ENCODE results near the gene DYTN. TPM values are rescaled to one million over a fixed set of nuclear protein-coding genes. Genes with fewer than 3 reads are reported as not detected.

The DYTN gene
- total and polyA plus RNA-seq, 8 donors = 0.10 to 0.27 TPM; not detected in 6

DNA sequence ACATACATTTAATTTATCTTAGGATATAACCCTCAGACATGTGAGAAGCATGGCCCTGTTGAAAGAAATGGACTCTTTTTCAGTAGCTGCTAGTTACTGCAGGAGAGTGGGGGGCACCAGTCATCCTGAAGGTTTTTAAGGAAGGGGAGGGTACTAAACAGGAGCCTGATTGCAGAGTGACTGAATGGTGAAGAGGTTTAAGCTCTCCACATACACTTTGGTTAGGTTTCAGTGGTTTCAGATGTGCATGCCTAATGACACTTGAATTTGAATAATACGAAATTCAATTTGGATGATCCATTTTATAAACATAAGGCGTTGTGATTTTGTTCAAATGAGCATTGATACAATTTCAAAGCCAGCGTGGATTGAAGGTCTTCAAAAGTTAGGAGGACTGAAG is 86.9 kb downstream of the DYTN start:
- Histone ChIP-seq H3K4me1 (no peaks in the 10 kb centered on the region), H3K27me3 (no peaks in the 10 kb centered on the region), H3K27ac (no peak overlapping the region), H3K36me3 (no peaks in the 10 kb centered on the region), H3K9me3 (no peaks in the 10 kb centered on the region), H3K4me3 (no peak overlapping the region)
- TF ChIP-seq, protein P1, sequence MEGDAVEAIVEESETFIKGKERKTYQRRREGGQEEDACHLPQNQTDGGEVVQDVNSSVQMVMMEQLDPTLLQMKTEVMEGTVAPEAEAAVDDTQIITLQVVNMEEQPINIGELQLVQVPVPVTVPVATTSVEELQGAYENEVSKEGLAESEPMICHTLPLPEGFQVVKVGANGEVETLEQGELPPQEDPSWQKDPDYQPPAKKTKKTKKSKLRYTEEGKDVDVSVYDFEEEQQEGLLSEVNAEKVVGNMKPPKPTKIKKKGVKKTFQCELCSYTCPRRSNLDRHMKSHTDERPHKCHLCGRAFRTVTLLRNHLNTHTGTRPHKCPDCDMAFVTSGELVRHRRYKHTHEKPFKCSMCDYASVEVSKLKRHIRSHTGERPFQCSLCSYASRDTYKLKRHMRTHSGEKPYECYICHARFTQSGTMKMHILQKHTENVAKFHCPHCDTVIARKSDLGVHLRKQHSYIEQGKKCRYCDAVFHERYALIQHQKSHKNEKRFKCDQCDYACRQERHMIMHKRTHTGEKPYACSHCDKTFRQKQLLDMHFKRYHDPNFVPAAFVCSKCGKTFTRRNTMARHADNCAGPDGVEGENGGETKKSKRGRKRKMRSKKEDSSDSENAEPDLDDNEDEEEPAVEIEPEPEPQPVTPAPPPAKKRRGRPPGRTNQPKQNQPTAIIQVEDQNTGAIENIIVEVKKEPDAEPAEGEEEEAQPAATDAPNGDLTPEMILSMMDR (IDR thresholded peaks at IDR 0.05) = no peak
- no peak for DNase-seq
- intact Hi-C loops (cut with DNase I) = no loop called here
- no peak for ATAC-seq

DNA sequence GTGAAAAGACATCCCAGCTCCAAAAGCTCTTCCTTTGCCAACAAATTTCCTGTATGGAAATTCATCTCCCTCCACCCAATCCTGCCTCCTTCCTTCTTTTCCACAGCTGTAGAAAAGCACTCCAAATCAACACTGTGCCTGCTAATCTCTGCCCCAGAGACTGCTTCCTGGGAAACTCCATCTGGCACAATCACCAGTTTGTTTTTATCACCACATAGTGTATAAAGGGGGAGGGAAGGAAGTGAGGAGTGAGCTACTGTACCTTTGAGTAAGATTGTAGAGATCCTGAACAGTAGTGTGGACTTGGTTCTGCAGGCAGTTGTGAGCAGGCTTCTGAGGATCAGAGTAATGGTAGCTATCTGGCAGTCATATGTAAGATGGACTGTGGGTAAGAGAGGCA is 90.6 kb downstream of the DYTN start:
- ATAC-seq (no peak), DNase-seq (no peak)
- Histone ChIP-seq H3K9me3 (no peaks in the 10 kb centered on the region), H3K4me1 (no peaks in the 10 kb centered on the region), H3K27me3 (no peaks in the 10 kb centered on the region), H3K36me3 (no peaks in the 10 kb centered on the region), H3K27ac (no peak overlapping the region), H3K4me3 (no peak overlapping the region)
- TF ChIP-seq, protein P1 (IDR thresholded peaks at IDR 0.05) = no peak
- intact Hi-C loops (cut with DNase I) = no loop called here

DNA sequence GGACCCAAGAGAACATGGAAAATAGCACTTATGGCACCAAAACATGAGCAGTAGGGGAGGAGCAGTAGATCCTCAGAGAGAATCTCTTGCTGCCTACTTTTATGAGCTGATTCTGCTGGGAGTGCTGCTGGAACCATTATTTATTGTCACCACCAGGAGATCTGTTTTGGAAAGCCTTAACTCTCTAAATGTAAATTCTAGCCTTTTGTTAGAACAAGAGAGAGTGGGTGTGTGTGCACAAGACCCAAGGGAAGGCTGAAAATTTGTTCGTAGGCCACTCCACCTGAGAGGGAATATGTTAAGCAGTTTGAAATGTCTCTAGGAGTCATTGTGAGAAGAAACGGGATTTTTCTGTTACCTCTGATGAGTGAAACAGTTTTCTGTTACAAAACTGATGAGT is 92.1 kb downstream of the DYTN start:
- ATAC-seq (no peak), DNase-seq (no peak)
- Histone ChIP-seq H3K36me3 (no peaks in the 10 kb centered on the region), H3K9me3 (no peaks in the 10 kb centered on the region), H3K4me3 (no peak overlapping the region), H3K27me3 (no peaks in the 10 kb centered on the region), H3K4me1 (no peaks in the 10 kb centered on the region), H3K27ac (no peak overlapping the region)
- intact Hi-C loops (cut with DNase I) = no loop called here
- TF ChIP-seq, protein P1 (IDR thresholded peaks at IDR 0.05) = no peak

DNA sequence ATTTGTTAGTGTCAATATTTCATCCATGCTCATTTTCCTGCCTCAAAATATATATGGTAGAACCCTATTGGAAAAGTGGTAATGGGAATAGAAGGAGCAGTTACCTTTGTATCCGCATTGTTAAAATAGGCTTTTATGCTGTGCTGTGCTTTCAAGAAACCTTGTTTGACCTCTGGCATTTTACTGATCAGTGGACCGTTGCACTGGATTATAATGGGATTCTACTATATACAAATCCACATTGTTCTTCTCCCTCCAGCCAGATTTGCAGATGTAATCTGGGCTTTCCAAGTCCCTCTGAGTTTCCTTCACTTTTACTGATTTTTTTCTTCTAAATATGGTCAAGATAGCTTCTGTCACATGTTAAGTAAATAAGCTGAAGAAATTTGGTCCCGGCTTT is 99.2 kb downstream of the DYTN start:
- Histone ChIP-seq H3K27me3 (no peaks in the 10 kb centered on the region), H3K27ac (no peak overlapping the region), H3K9me3 (no peaks in the 10 kb centered on the region), H3K4me1 (no peaks in the 10 kb centered on the region), H3K36me3 (no peaks in the 10 kb centered on the region), H3K4me3 (no peak overlapping the region)
- TF ChIP-seq, protein P1 (IDR thresholded peaks at IDR 0.05) = no peak
- intact Hi-C loops (cut with DNase I) = no loop called here
- DNase-seq (no peak), ATAC-seq (no peak)

DNA sequence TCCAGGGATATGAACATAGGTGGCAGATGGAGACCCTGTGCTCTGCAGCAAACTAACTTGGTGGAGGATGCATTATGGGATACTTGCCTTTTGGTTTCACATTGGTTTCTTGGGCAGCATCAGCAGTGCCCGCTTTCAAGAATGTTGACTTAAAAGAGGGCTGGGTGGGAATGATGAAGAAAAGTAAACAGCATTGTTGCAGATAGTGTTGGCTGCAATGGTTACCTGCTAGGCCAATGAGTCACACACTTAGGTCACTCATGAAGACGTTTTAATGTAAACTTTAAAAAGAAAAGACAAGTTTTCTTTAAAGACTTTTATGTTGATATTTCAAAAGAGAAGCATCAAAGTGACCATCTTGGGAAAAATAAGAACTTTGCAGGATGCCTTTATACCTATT is 102.0 kb downstream of the DYTN start:
- H3K27ac ChIP-seq = no peak overlapping the region
- H3K9me3 ChIP-seq = no peaks in the 10 kb centered on the region
- ATAC-seq (no peak), DNase-seq (no peak)
- intact Hi-C loops (cut with DNase I) = no loop called here
- H3K27me3 ChIP-seq = no peaks in the 10 kb centered on the region
- H3K36me3 ChIP-seq = no peaks in the 10 kb centered on the region
- no peak overlapping the region for H3K4me3 ChIP-seq
- TF ChIP-seq, protein P1 (IDR thresholded peaks at IDR 0.05) = no peak
- H3K4me1 ChIP-seq = no peaks in the 10 kb centered on the region
